T follicular helper cell (primary cell): Measurements from ENCODE around the gene FAM186B.

Experiments used
- DNase-seq: peaks from one replicate; pipeline ENCODE4 v3.0.0-alpha.2; 2020; ENCODE audit warnings: low read depth

The FAM186B gene

GRCh38 chr12:49537752-49538509 lies 67.5 kb downstream of the FAM186B start:
- no peak for DNase-seq
